Measurements from ENCODE around the gene EVC. TPM values are rescaled to one million over a fixed set of nuclear protein-coding genes. Genes with fewer than 3 reads are reported as not detected.
"Not testable (repeated sequence)": the region's sequence is repeated elsewhere in the genome, so short reads cannot be mapped to it uniquely, and the experiment has no call there.

The EVC gene
- total and polyA plus RNA-seq, 2 of the 4 experiments (the other 2 are of a cell fraction) = 16.8 to 18.9 TPM

GRCh38 chr4:5837483-5837882 lies 126.5 kb downstream of the EVC start:
- DNase-seq; H3K9me1 ChIP-seq (ENCODE audit: insufficient read depth, low read length); H4K8ac ChIP-seq (ENCODE audit: low read depth in 2 of 2, low read length in 2 of 2); H4K20me1 ChIP-seq (ENCODE audit: insufficient read depth, low read length); H4K5ac ChIP-seq (ENCODE audit: low read depth, low read length); H3K27me3 ChIP-seq (ENCODE audit: control insufficient read depth, insufficient read depth, low read length); POLR2A ChIA-PET (ENCODE audit: unreplicated experiment); H3K23ac ChIP-seq (ENCODE audit: low read depth, low read length); H2AK5ac ChIP-seq (ENCODE audit: low read depth, low read length); H3K79me1 ChIP-seq (ENCODE audit: low read depth in 1 of 2, low read length in 2 of 2); H3K9me3 ChIP-seq (ENCODE audit: control insufficient read depth, insufficient read depth, low read length); H3K4ac ChIP-seq (ENCODE audit: low read depth, low read length); BruUV-seq (replicated peaks); CTCF ChIA-PET; H3K36me3 ChIP-seq (ENCODE audit: control insufficient read depth, insufficient read depth, low read length); H4K91ac ChIP-seq (ENCODE audit: insufficient read depth, low read depth, low read length); H3K18ac ChIP-seq (ENCODE audit: low read depth, low read length); H3K27ac ChIP-seq (ENCODE audit: insufficient read depth, low read length); H2BK120ac ChIP-seq (ENCODE audit: low read depth, low read length); H2BK5ac ChIP-seq (ENCODE audit: low read depth, low read length, poor library complexity, severe bottlenecking); H3K9ac ChIP-seq (ENCODE audit: low read depth, low read length); in situ Hi-C loops (cut with MboI; ENCODE audit: low sequenced_read_pairs); intact Hi-C loops (cut with micrococcal nuclease); H3K14ac ChIP-seq (replicated peaks; ENCODE audit: low read depth, low read length); H2AFZ ChIP-seq (replicated peaks; ENCODE audit: low read length, poor library complexity); H3K4me2 ChIP-seq (ENCODE audit: low read depth, low read length); H2BK15ac ChIP-seq (ENCODE audit: low read depth, low read length); H2BK20ac ChIP-seq (ENCODE audit: low read depth, low read length); H2AK9ac ChIP-seq (replicated peaks; ENCODE audit: low read depth, low read length, poor library complexity); H3K56ac ChIP-seq (ENCODE audit: extremely low read depth, insufficient read depth, low read length); H3K4me1 ChIP-seq (ENCODE audit: control insufficient read depth, insufficient read depth, low read length); ATAC-seq (ENCODE audit: low read depth); H3K4me3 ChIP-seq (ENCODE audit: insufficient read depth, low read depth, low read length); dilution Hi-C loops (cut with HindIII; ENCODE audit: low sequenced_read_pairs, unreplicated experiment): not testable (repeated sequence)
- WGBS, 2 experiments (ENCODE audit: extremely low coverage in 2 of 2, insufficient read length in 1 of 2) = 40% methylated on average over 1 of the region's 6 CpGs; no CpG with 5 or more reads in 1 of the 2 experiments

Data from IMR-90 (cell line).